Fibroblast of pulmonary artery (primary cell): ENCODE measurements around the gene MTF1.

Experiments used
- DNase-seq: peaks from one replicate; pipeline ENCODE4 v3.0.0-alpha.2; 2010; ENCODE audit warnings: low read depth
- H3K4me3 ChIP-seq: replicated peaks from 2 replicates; pipeline ENCODE4 v1.5.1; 2011; ENCODE audit warnings: low read depth, mild to moderate bottlenecking, control low read depth, low read length, moderate library complexity
- TF ChIP-seq, protein P1 (sequence below): IDR thresholded peaks from 2 replicates; pipeline ENCODE4 v1.5.1; 2011; ENCODE audit warnings: mild to moderate bottlenecking, control low read depth, low read length, inconsistent platforms; ENCODE audit errors: missing control alignments

The MTF1 gene

DNA sequence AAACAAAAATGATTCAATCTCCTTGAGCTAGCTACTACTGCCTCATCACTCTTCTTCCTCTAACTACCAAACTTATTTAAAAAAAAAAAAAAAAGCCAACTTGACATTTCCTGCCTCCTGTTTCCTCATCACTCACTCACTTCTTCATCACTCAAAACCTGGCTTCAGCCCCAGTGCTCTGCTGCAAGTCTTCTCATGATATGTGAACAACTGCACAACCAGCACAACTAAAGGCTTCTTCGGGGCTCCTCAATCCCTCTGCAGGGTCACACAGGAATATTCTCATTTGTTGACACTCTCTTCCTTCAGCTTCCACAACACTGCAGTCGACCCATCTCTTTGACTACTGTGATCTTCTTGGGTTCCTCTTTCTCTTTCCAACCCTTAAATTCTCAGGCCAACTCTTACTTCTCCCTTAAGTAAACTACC is 7.6 kb downstream of the MTF1 start:
- TF ChIP-seq, protein P1, sequence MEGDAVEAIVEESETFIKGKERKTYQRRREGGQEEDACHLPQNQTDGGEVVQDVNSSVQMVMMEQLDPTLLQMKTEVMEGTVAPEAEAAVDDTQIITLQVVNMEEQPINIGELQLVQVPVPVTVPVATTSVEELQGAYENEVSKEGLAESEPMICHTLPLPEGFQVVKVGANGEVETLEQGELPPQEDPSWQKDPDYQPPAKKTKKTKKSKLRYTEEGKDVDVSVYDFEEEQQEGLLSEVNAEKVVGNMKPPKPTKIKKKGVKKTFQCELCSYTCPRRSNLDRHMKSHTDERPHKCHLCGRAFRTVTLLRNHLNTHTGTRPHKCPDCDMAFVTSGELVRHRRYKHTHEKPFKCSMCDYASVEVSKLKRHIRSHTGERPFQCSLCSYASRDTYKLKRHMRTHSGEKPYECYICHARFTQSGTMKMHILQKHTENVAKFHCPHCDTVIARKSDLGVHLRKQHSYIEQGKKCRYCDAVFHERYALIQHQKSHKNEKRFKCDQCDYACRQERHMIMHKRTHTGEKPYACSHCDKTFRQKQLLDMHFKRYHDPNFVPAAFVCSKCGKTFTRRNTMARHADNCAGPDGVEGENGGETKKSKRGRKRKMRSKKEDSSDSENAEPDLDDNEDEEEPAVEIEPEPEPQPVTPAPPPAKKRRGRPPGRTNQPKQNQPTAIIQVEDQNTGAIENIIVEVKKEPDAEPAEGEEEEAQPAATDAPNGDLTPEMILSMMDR, result no peak
- DNase-seq, result peak; percentile 24

DNA sequence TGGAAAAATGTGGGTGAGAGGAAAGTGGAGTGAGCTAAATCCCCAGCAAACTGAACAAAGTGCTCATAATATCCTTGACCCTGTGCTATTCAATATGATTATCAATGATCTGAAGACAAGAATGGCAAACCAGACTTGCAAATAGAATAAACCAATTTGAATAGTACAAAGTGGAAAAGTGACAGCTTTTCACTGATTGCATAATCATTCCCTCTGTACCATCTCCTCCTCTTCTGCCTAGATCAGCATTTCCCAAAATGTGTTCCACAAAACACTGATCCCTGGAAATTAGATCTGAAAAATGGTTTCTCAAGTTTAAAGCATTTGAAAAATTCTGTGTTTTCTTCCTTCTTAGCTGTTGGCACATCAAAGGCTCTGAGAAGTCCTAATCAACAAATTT is 8.1 kb downstream of the MTF1 start:
- TF ChIP-seq, protein P1, result no peak
- no peak overlapping the region for H3K4me3 ChIP-seq
- no peak for DNase-seq

More for the DNA sequence above, 7.6 kb downstream of the MTF1 start:
- H3K4me3 ChIP-seq, result no peak overlapping the region

DNA sequence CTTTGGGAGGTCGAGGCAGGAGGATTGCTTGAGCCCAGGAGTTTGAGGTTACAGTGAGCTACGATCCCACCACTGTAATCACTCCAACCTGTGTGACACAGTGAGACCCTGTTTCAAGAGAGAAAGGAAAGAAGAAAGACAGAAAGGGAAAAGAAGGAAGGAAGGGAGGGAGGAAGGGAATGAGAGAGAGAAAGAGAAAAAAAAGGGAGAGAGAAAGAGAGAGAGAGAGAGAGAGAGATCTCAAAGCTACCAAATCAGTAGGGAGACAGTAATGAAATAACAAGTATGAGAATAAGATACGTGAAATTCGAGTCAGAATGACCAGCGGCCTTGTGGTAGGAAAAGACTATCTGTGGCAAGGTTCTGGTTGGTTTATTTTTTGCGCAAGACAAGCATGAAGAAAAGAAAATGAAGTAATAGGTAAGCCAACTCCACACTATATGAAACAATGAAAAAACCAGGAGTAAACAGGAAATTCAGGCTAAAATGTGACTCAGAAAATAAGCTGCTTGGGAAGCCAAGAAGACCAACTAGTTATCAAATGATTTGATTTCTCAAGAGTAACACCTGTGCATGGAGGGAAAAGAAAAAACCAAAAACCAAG is 8.9 kb downstream of the MTF1 start:
- H3K4me3 ChIP-seq, result no peak overlapping the region
- peak; percentile 54 for DNase-seq

DNA sequence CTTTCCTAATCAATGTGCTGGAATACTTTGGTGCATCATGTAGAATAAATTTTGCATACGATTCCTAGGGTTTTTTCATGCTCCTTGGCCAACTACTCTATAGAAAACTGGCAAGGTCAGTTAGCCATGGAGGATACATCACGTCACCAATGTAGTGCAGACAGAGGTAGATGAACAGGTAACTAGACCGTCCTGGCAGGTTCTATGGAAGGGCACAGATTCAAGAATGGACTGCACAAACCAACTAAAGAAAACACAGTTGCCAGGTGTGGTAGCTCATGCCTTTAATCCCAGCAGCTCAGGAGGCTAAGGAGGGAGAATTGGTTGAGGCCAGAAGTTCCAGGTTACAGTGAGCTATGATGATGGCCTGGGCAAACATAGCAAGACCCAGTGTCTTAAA is 9.9 kb downstream of the MTF1 start:
- no peak for DNase-seq
- no peak overlapping the region for H3K4me3 ChIP-seq
- TF ChIP-seq, protein P1, result no peak

More for the DNA sequence above, 8.9 kb downstream of the MTF1 start:
- TF ChIP-seq, protein P1, result no peak

DNA sequence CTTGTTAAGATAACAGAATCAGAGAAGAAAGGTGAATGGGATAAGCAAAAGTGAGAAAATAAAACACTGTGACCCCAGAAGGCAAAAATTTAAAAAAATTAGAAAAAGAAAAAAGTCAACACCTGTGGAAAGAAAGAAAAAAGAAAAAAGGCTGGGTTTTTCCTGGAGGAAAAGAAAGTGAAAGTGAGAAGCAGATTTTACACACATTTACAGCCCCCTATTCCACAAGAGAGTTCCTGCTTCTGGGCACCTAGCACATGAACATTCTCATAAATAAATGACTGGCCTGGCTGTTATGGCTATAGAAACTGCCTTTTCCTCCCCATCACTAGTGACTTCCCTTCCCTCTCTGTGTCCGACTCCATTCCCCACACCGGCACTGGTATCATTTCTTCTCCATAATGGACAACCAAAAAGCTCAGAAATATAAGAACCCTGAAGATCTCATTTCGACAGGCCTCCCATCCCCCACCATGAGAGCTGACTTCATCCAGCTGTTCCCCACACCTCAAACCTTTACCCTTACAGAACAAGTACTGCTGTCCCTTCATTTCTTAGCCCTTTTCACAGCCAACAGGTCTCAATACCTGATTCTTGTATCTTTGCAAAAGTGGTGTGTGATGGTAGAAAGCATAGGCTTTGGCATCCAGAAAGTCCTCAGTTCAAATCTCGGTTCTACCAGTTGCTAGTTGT is 12.6 kb downstream of the MTF1 start:
- DNase-seq, result no peak
- no peak overlapping the region for H3K4me3 ChIP-seq
- TF ChIP-seq, protein P1, result no peak

DNA sequence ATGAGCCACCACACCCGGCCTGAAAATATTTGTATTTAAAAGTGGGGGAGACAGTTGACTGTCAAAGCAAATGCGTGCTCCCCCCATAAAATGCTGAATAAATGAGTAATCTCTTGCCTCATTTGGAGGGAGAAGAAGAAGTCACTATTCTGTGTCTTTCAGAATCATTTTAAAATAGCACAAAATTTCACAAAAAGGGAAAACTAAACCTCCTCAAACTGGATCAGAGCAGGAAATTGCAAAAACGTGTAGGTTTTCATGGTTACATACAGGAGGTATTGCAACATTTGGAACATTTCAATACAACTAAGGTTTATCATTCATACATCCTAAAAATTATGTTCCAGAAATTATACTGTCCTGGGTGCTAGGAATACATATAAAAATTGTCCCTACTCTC is 13.6 kb downstream of the MTF1 start:
- TF ChIP-seq, protein P1, result no peak
- no peak overlapping the region for H3K4me3 ChIP-seq
- peak; percentile 65 for DNase-seq

DNA sequence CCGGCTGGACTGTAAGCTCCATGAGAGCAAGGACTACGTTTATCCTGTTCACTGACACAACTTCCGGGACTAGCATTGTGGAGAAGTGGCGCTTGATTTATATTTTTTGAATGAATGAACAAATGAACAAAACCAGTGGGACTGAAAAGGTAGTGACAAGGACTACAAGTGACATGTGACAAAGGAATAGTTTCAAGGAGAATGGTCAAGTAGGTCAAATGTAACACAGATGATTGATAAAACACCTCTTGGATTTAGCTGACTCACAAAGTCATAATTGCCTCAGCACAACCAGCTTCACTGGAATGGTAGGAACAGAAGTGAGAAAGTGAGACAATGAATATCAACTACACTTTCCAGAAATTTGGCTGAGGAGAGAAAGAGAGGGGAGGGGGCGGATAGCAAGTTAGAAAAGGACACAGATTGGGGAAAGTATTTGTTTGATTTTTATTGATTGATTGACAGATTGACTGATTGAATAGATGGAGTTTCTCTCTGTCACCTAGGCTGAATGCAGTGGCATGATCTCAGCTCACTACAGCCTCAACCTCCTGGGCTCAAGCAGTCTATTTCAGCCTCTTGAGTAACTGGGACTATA is 14.2 kb downstream of the MTF1 start:
- TF ChIP-seq, protein P1, result no peak
- DNase-seq, result no peak
- no peak overlapping the region for H3K4me3 ChIP-seq
